T-helper 1 cell (primary cell): ENCODE measurements around the gene BLTP2.
"Not testable (repeated sequence)": the region's sequence is repeated elsewhere in the genome, so short reads cannot be mapped to it uniquely, and the experiment has no call there.

Experiments
- DNase-seq, 5 donors: peaks; one replicate each; pipeline ENCODE4 v3.0.0-alpha.2; 2012 to 2020
- total RNA-seq, 4 donors: gene quantifications; one replicate each; lab custom pipeline; 2026; lab: John Stamatoyannopoulos, UW

The BLTP2 gene
- total RNA-seq, result 204 to 260 (median 236) reads per million in 4 donors

GRCh38 chr17:28644787-28645575, at the start of gene BLTP2:
Gene BLTP2, minus strand, starts transcription at chr17:28645158. Its CDS starts 102 bp downstream, at chr17:28645056.
- DNase-seq, result peak; percentile 93 to 97 (median 94)

- no peak for DNase-seq
Measured at GRCh38 chr17:28693869-28694268, 48.9 kb upstream of the BLTP2 start.

DNA sequence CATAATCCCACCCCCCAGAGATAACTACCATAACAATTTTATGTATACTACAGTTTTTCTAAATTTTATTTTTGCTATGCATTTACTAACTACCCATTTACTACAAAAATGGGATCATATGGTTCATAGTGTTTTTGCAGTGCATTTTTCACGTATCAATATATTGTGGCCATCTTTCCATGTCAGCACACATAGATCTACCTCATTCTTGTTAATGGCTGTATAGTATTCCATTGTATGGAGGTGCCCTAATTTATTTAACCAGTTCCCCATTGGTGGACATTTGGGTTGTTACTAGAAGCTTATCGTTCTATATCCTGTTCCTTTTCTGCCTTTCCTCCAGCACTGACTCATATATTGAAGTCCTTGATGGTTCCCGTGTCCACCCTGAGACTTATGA, 44.1 kb upstream of the BLTP2 start:
- DNase-seq, result no peak

DNA sequence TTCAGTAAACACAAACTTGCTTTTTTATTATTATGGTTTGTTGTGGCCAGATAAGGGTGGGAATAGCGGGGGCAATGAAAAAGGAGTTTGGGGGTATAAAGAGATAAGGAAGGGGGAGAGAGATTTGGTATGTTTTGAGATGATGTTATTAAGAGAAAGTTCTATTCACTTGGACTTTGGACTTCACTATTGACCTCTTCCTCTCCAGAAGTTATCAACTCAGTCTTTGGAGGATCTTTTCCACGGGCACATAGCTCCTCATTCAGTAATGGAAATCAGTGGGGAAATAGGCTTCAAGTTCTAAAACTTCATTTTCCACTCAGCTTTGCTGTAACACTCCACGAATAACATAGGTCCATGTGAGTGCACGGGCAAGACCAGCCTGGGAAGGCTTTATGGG, 43.5 kb upstream of the BLTP2 start:
- no peak for DNase-seq

- no peak for DNase-seq
Measured at GRCh38 chr17:28686296-28686695, 41.3 kb upstream of the BLTP2 start.

- DNase-seq, result no peak
Measured at GRCh38 chr17:28685366-28685765, 40.4 kb upstream of the BLTP2 start.

GRCh38 chr17:28684963-28685362, 40.0 kb upstream of the BLTP2 start:
- no peak for DNase-seq

DNA sequence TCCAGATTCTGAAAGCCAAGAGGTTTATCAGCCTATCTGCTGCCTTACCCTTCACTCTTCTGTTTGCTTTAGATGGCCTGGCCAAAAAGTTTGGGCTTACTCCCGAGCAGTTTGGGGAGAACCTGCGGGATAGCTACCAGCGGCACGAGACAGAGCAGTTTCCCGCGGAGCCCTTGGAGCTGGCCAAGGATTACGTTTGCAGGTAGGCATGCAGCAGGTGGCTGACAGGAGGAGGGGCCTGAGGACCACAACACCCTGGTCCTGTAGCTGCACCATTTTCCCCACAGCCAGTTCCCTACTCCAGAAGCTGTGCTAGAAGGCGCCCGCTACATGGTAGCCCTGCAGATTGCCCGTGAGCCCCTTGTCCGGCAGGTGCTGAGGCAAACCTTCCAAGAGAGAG, 37.7 kb upstream of the BLTP2 start:
- DNase-seq, result no peak

DNA sequence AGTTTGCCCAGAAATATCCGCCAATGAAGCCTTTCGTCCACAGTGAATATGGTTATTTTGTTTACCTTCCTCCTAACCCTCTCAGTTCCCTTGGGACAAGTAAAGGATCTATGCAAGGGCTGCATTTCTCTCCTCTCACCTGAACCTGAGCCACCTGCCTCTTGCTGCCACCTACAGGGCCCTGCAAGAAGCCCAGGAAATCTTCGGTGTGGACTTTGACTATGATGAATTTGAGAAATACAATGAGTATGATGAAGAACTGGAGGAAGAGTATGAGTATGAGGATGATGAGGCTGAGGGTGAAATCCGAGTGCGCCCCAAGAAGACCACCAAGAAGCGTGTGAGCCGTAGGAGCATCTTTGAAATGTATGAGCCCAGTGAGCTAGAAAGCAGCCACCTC, 31.0 kb upstream of the BLTP2 start:
- DNase-seq, result no peak

GRCh38 chr17:28675490-28675889, 30.5 kb upstream of the BLTP2 start:
- no peak for DNase-seq

DNA sequence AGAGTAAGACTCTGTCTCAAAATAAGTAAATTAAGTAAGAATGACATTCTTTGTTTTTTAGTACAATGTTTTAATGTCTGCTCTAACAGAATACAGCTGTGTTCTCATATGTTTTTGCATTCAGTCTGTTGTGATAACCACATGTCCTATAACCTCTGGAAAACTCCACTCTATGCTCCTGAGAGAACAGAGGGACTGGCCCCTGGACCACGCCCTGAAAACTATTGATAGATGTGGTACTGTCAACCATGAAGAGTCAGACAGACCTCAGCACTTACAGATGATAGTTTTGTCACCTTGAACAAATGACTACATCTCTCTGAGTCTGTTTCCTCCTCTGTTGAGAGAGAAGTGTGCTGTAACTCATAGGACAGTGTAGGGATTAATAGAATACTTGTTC, 25.0 kb upstream of the BLTP2 start:
- DNase-seq, result no peak

DNA sequence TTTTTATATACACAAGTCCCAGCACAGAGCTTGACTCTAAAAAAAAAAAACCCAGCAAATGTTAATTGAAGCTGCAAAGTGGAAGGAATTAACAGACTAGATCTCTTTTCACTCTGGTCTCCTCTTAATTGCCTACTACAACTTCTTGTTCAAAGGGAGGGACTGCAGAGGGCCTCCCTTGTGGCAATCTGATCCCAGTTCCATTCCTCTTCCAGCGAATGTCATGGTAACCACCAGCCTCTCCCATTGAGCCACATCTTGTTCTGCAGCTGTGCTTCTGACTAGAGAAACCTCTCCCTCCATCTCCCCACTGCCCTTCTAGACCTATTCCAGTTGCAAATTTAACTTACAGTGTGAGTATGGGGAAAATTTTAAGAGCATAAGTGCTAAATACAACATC, 22.9 kb upstream of the BLTP2 start:
- no peak for DNase-seq

- no peak for DNase-seq
Measured at GRCh38 chr17:28665994-28666393, 21.0 kb upstream of the BLTP2 start.

DNA sequence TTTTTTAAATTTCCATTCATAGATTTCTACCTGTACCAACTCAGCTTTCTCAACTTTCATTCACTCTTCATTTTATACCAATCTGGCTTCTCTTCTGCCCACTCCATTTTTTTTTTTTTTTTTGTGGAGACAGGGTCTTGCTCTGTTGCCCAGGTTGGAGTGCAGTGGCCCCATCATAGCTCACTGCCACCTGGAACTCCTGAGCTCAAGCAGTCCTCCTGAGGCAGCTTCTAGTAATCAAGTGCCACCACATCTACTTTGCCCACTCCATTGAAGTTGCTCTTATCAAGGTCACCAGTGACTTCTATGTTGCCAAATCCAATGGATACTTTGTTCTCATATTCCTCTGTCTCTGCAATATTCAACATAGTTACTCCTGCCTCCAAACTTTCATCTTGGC, 18.8 kb upstream of the BLTP2 start:
- DNase-seq, result no peak

DNA sequence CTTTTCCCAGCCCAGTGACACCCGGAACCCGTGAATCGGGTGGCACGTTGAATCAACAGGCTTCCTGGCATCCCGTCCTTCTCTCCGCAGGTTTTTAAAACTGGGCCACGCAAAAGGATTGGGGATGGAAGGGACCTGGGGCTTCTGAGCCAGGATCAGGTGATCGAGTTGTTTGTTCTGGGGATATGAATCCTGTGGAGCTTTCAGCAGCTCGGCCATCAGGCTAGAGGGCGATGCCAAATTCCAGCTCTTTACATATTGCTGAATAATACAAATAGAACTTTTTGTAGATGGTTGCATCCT, 17.5 kb upstream of the BLTP2 start:
- DNase-seq, result no peak

DNA sequence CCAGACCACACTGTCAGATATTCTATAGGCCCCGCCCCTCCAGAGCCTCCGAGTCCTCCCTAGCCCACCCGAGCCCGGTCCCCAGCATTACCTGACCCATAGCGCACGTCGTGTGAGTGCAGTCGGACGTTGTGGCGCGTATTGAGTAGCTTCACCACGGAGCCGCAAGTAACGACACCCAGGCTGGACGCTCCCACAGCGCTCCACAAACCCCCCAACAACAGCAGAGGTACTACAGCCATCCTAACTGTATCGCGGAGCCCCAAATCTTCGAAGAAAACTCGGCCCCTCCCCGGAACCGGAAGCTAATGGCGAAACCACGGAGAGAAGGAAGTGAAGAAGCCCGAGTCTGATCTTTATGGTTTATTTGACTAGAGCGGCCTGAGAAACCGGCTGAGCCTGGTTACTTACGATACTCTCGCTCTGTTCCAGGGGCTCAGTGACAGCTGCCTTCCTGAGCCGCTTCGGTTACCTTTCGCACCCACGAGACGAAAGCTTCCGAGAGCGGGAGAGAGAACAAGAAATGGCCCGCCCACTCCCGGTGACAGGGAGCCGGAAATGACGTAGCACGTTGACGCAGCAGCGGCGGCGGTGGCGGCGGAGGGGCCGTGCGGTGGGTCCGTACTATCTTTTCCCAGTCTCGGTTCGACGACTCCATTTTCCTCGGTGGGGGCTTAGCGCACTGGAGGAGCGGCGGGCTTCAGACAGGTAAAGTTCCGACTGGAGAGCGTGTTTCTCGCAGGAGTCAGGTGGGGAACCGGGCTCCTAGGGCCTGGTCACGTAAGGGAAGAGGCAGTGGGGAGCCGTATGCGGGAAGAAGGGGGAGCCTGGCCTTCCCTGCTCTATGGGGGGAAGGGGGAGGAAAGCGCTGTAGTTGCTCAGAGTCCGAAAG, 16.9 kb upstream of the BLTP2 start, which contains the start of the genes SDF2 and SUPT6H:
Gene SDF2 (minus strand): TSS at position 272 of the 892 bp plus-strand sequence. CDS start 30 bp downstream, at position 242.
Gene SUPT6H (plus strand): TSS at position 571 of the 892 bp plus-strand sequence. CDS start 11,197 bp downstream, outside the sequence.
- peak; percentile 80 to 95 (median 91) for DNase-seq

GRCh38 chr17:28659497-28659881, 14.5 kb upstream of the BLTP2 start:
- not testable (repeated sequence) for DNase-seq

DNA sequence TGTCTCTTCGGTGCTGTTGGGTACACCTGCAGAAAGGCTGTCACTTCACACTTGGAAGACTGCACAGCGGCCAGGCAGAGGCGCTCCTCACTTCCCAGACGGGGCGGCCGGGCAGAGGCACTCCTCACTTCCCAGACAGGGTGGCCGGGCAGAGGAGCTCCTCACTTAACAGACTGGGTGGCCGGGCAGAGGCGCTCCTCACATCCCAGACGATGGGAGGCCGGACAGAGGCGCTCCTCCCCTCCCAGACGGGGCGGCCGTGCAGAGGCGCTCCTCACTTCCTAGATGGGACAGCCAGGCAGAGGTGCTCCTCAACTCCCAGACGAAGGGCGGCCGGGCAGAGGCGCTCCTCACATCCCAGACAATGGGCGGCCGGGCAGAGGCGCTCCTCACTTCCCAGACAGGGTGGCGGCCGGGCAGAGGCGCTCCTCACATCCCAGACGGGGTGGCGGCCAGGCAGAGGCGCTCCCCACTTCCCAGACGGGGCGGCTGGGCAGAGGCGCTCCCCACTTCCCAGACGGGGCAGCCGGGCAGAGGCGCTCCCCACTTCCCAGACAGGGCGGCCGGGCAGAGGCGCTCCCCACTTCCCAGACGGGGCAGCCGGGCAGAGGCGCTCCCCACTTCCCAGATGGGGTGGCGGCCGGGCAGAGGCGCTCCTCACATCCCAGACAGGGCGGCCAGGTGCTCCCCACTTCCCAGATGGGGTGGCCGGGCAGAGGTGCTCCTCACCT, 14.0 kb upstream of the BLTP2 start:
- not testable (repeated sequence) for DNase-seq

DNA sequence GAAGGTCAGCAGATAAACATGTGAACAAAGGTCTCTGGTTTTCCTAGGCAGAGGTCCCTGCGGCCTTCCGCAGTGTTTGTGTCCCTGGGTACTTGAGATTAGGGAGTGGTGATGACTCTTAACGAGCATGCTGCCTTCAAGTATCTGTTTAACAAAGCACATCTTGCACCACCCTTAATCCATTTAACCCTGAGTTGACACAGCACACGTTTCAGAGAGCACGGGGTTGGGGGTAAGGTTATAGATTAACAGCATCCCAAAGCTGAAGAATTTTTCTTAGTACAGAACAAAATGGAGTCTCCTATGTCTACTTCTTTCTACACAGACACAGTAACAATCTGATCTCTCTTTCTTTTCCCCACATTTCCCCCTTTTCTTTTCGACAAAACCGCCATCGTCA, 13.4 kb upstream of the BLTP2 start:
- not testable (repeated sequence) for DNase-seq

DNA sequence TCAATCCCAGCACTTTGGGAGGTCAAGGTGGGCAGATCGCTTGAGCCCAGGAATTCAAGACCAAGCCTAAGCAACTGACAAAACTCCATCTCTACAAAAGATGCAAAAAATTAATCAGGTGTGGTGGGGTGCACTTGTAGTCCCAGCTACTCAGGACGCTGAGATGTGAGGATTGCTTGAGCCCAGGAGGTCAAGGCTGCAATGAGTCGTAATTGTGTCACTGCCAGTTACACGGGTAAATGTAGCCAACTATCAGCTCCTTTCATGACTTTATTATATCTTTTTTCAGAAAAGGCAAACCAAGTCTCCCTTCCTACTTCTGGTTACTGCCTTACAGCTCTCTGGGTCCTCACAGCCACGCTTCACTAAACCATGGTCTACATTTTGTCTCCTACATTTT, 12.8 kb upstream of the BLTP2 start:
- DNase-seq, result no peak

GRCh38 chr17:28655160-28655559, 10.2 kb upstream of the BLTP2 start:
- DNase-seq, result no peak

DNA sequence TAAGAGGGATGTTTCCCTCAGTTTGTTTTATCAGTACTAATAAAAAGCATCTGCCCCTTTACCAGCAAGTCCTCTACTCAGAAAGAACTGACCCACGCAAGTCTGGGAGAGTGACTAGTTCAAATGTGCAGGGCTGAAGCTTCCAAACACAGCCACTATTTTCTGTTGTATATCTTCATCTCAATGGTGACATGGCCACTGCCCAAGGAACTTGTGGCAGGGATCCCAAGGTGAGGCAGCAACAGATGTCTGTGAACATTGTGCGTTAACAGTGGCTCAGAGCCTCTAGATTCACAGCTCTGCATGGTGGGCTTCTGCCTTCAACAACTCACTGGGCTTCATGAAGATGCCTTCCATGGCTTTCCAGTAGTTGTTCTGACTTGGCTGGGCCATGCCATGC, 3.7 kb upstream of the BLTP2 start:
- no peak for DNase-seq
